HG03565 (cell line): ENCODE results near the gene RPS15.
A peak's percentile ranks its signal among the peaks of the same experiment; 100 is the strongest.
"Not testable (repeated sequence)": the region's sequence is repeated elsewhere in the genome, so short reads cannot be mapped to it uniquely, and the experiment has no call there.

Experiments
- ATAC-seq: cut with Tn5 transposase; IDR thresholded peaks from one replicate; pipeline ENCODE4 v1.9.1; 2021; ENCODE audit warnings: mild to moderate bottlenecking, moderate library complexity; ENCODE audit not compliant: unreplicated experiment

RPS15 gene

GRCh38 chr19:1433119-1434039, 4.8 kb upstream of the RPS15 start:
- no peak for ATAC-seq

DNA sequence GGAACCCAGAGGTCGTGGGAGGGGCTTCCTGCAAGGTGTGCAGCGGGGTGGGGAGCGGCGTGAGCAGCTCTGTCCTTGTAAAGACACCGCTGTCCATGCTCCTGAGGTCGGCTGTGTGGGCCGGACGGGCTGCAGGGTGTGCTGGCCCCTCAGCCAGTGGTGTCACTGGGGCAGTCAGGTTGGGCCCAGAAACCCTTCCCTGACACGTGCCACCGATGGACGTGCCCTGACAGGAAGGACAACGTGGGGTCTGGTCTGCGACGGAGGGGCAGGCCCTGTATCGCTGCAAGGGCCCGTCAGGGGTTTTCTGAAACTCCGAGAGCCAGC, 4.2 kb upstream of the RPS15 start:
- ATAC-seq: no peak

- no peak for ATAC-seq
Observed at GRCh38 chr19:1434577-1435060, 3.6 kb upstream of the RPS15 start.

GRCh38 chr19:1435378-1435989, 2.7 kb upstream of the RPS15 start:
- no peak for ATAC-seq

DNA sequence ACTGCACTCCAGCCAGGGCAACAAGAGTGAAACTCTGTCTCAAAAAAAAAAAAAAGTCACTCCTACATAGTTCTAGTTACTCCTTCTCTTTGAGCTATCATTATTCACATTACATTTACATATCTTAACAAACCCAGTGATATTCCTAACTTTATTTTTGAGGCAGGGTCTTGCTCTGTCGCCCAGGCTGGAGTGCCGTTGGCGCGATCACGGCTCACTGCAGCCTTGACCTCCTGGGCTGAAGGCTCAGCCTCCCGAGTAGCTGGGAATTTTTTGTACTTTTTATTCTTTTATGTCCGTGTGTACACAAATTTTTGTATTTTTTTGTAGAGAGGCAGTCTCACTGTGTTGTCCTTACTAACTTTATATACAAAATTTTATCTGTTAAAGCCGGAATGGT, 587 bp upstream of the RPS15 start:
- no peak for ATAC-seq

GRCh38 chr19:1438933-1439354, 748 bp downstream of the RPS15 start:
- ATAC-seq: no peak

DNA sequence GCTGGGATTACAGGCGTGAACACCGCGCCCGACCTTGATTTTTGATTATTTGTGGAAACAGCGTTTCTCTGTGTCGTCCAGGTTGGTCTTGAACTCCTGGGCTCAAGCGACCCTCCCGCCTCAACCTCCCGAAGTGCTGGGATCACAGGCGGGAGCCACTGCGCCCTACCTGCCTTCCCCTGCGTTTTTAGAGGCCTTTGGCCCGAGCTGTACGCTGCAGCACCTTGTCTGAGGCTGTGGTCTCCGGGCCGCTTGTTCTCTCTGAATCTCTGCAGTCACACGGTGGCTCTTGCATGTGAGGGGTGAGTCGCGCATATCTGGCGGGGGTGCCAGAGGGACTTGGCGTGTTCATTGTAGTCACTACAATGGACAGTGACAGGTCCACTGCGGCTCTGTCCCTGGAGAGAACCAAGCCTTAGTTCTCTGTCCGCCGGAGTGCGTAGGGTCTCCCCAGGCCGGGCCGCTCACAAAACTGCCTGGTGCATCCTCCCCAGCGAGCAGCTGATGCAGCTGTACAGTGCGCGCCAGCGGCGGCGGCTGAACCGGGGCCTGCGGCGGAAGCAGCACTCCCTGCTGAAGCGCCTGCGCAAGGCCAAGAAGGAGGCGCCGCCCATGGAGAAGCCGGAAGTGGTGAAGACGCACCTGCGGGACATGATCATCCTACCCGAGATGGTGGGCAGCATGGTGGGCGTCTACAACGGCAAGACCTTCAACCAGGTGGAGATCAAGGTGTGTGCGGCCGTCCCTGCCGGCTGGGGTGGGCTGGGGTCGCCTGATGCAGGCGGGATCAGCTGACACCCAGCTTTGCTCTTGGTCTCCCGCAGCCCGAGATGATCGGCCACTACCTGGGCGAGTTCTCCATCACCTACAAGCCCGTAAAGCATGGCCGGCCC, 1.6 kb downstream of the RPS15 start:
- not testable (repeated sequence) for ATAC-seq

DNA sequence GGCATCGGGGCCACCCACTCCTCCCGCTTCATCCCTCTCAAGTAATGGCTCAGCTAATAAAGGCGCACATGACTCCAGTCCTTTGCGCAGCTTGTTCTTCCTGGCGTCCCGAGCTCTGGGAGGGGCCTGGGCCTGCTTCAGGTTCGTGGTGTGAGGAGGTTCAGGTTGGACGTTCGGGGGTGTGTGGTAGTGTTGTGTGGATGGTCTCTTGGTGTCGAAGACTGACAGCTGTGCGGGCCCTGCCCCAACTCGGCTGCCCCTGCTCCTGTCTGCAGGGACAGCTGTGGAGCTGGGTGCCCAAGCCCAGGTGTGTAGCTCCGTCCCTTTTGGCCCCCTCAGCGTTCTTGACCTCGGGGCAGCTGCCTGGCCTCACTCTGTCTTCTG, 2.2 kb downstream of the RPS15 start:
- no peak for ATAC-seq

DNA sequence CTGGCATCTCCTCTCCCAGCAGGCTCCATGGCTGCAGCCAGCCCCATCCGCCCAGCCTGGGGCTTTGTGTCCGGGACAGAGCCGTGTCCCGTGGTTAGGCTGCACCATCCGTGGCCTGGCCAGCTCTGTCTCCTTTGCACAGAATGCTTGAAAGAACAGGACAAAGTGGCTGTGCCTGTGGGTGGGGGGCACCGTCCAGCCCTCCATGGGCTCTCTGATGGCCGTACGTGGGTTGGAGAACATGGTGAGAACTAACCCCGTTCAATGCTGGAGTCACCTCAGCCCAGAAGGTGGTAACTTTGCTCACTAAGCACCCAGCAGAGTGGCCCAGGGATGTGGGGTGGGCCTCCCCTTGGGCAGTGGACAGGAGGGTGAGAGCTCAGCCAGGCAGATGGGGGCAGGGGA, 2.8 kb downstream of the RPS15 start:
- ATAC-seq: no peak

- ATAC-seq: no peak
Observed at GRCh38 chr19:1441677-1442438, 3.7 kb downstream of the RPS15 start.

GRCh38 chr19:1445185-1445931, 7.2 kb downstream of the RPS15 start:
- ATAC-seq: peak; percentile 52

- no peak for ATAC-seq
Observed at GRCh38 chr19:1445932-1446712, 7.9 kb downstream of the RPS15 start.

DNA sequence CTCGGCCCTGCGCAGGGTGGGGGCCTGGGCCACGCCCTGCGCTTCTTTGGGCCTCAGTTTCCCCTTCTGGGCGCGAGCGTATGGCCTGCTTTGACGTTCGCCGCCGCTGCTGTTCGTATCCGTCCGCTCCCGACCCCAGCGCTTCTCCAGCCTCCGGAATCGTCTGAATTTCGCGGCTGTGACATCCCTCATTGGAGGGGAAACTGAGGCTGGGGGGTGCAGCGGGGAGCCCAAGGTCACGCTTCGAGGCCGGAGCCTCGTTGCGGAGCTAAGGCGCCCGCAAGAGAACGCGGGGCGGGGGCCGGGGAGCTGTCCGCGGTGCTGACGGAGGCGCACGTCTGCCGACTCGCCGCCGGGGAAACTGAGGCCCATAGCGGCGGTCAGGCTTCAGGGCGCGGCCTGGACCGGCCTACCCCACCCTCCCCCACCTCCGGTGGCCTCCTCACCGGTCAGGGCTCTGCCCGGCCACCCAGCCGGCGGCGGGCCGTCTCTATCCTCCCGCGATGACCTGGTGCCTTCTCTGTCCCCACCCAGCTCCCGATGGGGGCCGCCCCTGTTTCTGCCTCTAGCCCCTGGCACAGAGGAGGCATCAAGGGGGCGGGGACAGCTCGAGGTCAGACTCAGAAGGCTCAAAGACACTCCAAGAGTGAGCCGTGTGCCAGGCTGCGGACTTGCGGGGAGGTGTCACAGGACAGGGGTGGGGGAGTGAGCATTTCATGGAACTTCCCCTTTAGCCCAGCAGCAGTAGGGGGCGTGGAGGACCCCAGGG, 8.7 kb downstream of the RPS15 start:
- ATAC-seq: no peak

GRCh38 chr19:1447504-1447903, 9.3 kb downstream of the RPS15 start:
- no peak for ATAC-seq

DNA sequence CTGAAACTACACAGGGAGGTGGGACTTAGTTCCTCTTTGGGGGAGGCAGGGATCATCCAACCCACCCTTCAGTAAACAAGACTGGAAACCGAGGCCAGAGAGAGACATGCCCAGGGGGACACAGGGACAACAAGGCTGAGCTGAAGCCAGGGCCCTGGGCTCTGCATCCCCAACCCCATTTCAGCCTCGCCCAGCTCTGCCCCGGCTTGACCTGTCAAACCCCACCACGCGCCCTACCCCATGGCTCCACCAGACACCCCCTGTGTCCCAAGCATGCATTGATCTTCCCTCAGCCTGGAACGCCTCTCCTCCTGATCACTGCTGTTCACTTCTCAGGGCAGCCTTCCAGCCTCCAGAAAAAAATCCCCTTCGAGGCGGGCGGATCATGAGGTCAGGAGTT, 9.7 kb downstream of the RPS15 start:
- no peak for ATAC-seq

- no peak for ATAC-seq
Observed at GRCh38 chr19:1449467-1450442, 11.6 kb downstream of the RPS15 start, which contains the start of gene APC2. APC2 (plus strand) TSS chr19:1450121; CDS start chr19:1453002, 2,881 bp downstream.
